ENCODE data around the gene AXIN1. TPM values are rescaled to one million over a fixed set of nuclear protein-coding genes. Genes with fewer than 3 reads are reported as not detected.

AXIN1 gene
- total and polyA plus RNA-seq, 9 of the 15 experiments (the other 6 are each of a cell fraction or from before 2014, with no cell fraction given): 0.42 to 58.0 (median 25.9) TPM

- TF ChIP-seq, protein P1, sequence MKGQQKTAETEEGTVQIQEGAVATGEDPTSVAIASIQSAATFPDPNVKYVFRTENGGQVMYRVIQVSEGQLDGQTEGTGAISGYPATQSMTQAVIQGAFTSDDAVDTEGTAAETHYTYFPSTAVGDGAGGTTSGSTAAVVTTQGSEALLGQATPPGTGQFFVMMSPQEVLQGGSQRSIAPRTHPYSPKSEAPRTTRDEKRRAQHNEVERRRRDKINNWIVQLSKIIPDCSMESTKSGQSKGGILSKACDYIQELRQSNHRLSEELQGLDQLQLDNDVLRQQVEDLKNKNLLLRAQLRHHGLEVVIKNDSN (CRISPR knock-in tag; IDR thresholded peaks at IDR 0.05): peak; percentile 87
- TF ChIP-seq ZNF318 (IDR thresholded peaks at IDR 0.05; ENCODE audit: borderline replicate concordance in 1 of 2, low read depth in 1 of 2) (peak in 1 of 2 experiments; percentile 65; a peak in 1 of 4 replicates), ZBTB11 (CRISPR knock-in tag; IDR thresholded peaks at IDR 0.05) (peak in 1 of 3 experiments; percentile 65; a peak in 2 of 6 replicates), MEIS2 (IDR thresholded peaks at IDR 0.05; ENCODE audit: partially characterized antibody) (peak; percentile 89), TOE1 (IDR thresholded peaks at IDR 0.05; ENCODE audit: borderline replicate concordance) (peak; percentile 91), TOE1 (CRISPR knock-in tag; IDR thresholded peaks at IDR 0.05; ENCODE audit: borderline replicate concordance, low read depth) (no peak), LEF1 (IDR thresholded peaks at IDR 0.05) (peak; percentile 73; the same call in 1 of the 2 replicates), HES1 (IDR thresholded peaks at IDR 0.05; ENCODE audit: low read depth) (peak; percentile 99), EP300 (IDR thresholded peaks at IDR 0.05; ENCODE audit: low read length) (peak; percentile 79; the same call in 1 of the 2 replicates), STAG1 (CRISPR knock-in tag; IDR thresholded peaks at IDR 0.05; ENCODE audit: borderline replicate concordance) (no peak)
These were observed 27.8 kb downstream of the AXIN1 start (continued) for GRCh38 chr16:324451-325334.

Measured in K562 (cell line).